Measurements from ENCODE around the gene VRK3. TPM values are rescaled to one million over a fixed set of nuclear protein-coding genes. Genes with fewer than 3 reads are reported as not detected.

The VRK3 gene
- total and polyA plus RNA-seq, 2 donors (not counting 1 experiment from before 2014, with no cell fraction given) = 58.5 to 123 TPM

- H3K4me1 ChIP-seq (ENCODE audit: control insufficient read depth in 2 of 2, insufficient read depth in 2 of 2, low read length in 2 of 2) = peaks cover 5 to 17% of the 10 kb centered on the region in 2 donors
- WGBS (ENCODE audit: insufficient coverage) = 2% methylated on average over 52 of the region's 52 CpGs
- Mint-ChIP-seq H3K27me3 (peaks cover 9% of the 10 kb centered on the region), H3K27ac (peak overlapping the region; percentile 62), H3K4me1 (peaks cover 15% of the 10 kb centered on the region), H3K9me3 (ENCODE audit: insufficient read depth) (no peaks in the 10 kb centered on the region), H3K4me3 (peak overlapping the region; percentile 94)
- TF ChIP-seq, protein P1, sequence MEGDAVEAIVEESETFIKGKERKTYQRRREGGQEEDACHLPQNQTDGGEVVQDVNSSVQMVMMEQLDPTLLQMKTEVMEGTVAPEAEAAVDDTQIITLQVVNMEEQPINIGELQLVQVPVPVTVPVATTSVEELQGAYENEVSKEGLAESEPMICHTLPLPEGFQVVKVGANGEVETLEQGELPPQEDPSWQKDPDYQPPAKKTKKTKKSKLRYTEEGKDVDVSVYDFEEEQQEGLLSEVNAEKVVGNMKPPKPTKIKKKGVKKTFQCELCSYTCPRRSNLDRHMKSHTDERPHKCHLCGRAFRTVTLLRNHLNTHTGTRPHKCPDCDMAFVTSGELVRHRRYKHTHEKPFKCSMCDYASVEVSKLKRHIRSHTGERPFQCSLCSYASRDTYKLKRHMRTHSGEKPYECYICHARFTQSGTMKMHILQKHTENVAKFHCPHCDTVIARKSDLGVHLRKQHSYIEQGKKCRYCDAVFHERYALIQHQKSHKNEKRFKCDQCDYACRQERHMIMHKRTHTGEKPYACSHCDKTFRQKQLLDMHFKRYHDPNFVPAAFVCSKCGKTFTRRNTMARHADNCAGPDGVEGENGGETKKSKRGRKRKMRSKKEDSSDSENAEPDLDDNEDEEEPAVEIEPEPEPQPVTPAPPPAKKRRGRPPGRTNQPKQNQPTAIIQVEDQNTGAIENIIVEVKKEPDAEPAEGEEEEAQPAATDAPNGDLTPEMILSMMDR (IDR thresholded peaks at IDR 0.05) = no peak
- TF ChIP-seq EZH2 (IDR thresholded peaks at IDR 0.05; ENCODE audit: borderline replicate concordance, insufficient read depth, low read depth, low read length, poor library complexity, severe bottlenecking) = no peak
- ATAC-seq (ENCODE audit: low read depth) (peak; percentile 94), DNase-seq (peak; percentile 87)
- H3K79me2 ChIP-seq (ENCODE audit: control insufficient read depth, insufficient read depth, low read length) = no peaks in the 10 kb centered on the region
- peaks cover 0 to 9% of the 10 kb centered on the region in 2 experiments for H3K36me3 ChIP-seq (replicated peaks in 1 of 2; ENCODE audit: control extremely low read depth in 1 of 2, control insufficient read depth in 1 of 2, extremely low read depth in 1 of 2, insufficient read depth in 2 of 2, low read length in 1 of 2)
- H3K27me3 ChIP-seq (replicated peaks in 1 of 4; ENCODE audit: control extremely low read depth in 1 of 4, control insufficient read depth in 3 of 4, insufficient read depth in 4 of 4, low read length in 3 of 4) = peaks cover 0 to 6% (median 0%) of the 10 kb centered on the region in 4 experiments
- intact Hi-C loops (cut with micrococcal nuclease) = loop anchor here (1.0 kb wide), 2 partner anchors 25 to 284 kb away; partner anchors contain the start of gene VRK3
- peak overlapping the region; percentile 73 for H2AFZ ChIP-seq (ENCODE audit: insufficient read depth, low read depth, low read length, poor library complexity, severe bottlenecking)
- H4K20me1 ChIP-seq (ENCODE audit: control insufficient read depth, insufficient read depth, low read length, poor library complexity, severe bottlenecking) = no peaks in the 10 kb centered on the region
- POLR2A ChIA-PET = no interaction called here
- CTCF ChIA-PET = interaction anchor here (0.5 to 1.9 kb wide), 3 partner anchors 26 to 85 kb away, joined by 3 to 6 read pairs (median 3); no protein-coding TSS in a partner anchor
- H3K4me3 ChIP-seq (ENCODE audit: control extremely low read depth in 1 of 5, extremely low read depth in 1 of 5, insufficient read depth in 1 of 5, low read depth in 2 of 5, low read length in 4 of 5) = peak overlapping the region; percentile 22 to 65 (median 54)
- H3K4me2 ChIP-seq (replicated peaks; ENCODE audit: low read depth, low read length, poor library complexity, severe bottlenecking) = peak overlapping the region; percentile 87
- peaks cover 0 to 29% (median 13%) of the 10 kb centered on the region in 3 donors for H3K9me3 ChIP-seq (ENCODE audit: control extremely low read depth in 1 of 3, control insufficient read depth in 2 of 3, insufficient read depth in 1 of 3, low read length in 2 of 3)
- peak overlapping the region; percentile 81 for H3K9ac ChIP-seq (ENCODE audit: low read length)
- peak overlapping the region; percentile 46 to 51 for H3K27ac ChIP-seq (ENCODE audit: low read length in 2 of 2)
Observed at GRCh38 chr19:50050406-50051227, 25.4 kb upstream of the VRK3 start.

GRCh38 chr19:50047671-50048070 lies 22.5 kb upstream of the VRK3 start:
- WGBS (ENCODE audit: insufficient coverage) = no CpG with 5 or more reads among the region's 4 CpGs
- H3K9me3 ChIP-seq (ENCODE audit: control extremely low read depth in 1 of 3, control insufficient read depth in 2 of 3, insufficient read depth in 1 of 3, low read length in 2 of 3) = peaks cover 7 to 43% (median 31%) of the 10 kb centered on the region in 3 donors
- no peak overlapping the region for H3K4me3 ChIP-seq (ENCODE audit: control extremely low read depth in 1 of 5, extremely low read depth in 1 of 5, insufficient read depth in 1 of 5, low read depth in 2 of 5, low read length in 4 of 5)
- no peak overlapping the region for H2AFZ ChIP-seq (ENCODE audit: insufficient read depth, low read depth, low read length, poor library complexity, severe bottlenecking)
- Mint-ChIP-seq H3K27me3 (peaks cover 5% of the 10 kb centered on the region), H3K9me3 (ENCODE audit: insufficient read depth) (peaks cover 20% of the 10 kb centered on the region), H3K4me3 (no peak overlapping the region), H3K4me1 (peaks cover 15% of the 10 kb centered on the region), H3K27ac (no peak overlapping the region)
- intact Hi-C loops (cut with micrococcal nuclease) = no loop called here
- peaks cover 5 to 17% of the 10 kb centered on the region in 2 donors for H3K4me1 ChIP-seq (ENCODE audit: control insufficient read depth in 2 of 2, insufficient read depth in 2 of 2, low read length in 2 of 2)
- no peak for ATAC-seq (ENCODE audit: low read depth)
- H3K9ac ChIP-seq (ENCODE audit: low read length) = no peak overlapping the region
- H3K27ac ChIP-seq (ENCODE audit: low read length in 2 of 2) = no peak overlapping the region
- peaks cover 0 to 6% (median 0%) of the 10 kb centered on the region in 4 experiments for H3K27me3 ChIP-seq (replicated peaks in 1 of 4; ENCODE audit: control extremely low read depth in 1 of 4, control insufficient read depth in 3 of 4, insufficient read depth in 4 of 4, low read length in 3 of 4)
- H3K4me2 ChIP-seq (replicated peaks; ENCODE audit: low read depth, low read length, poor library complexity, severe bottlenecking) = no peak overlapping the region
- H3K36me3 ChIP-seq (replicated peaks in 1 of 2; ENCODE audit: control extremely low read depth in 1 of 2, control insufficient read depth in 1 of 2, extremely low read depth in 1 of 2, insufficient read depth in 2 of 2, low read length in 1 of 2) = peaks cover 3 to 35% of the 10 kb centered on the region in 2 experiments
- no peak for TF ChIP-seq EZH2 (IDR thresholded peaks at IDR 0.05; ENCODE audit: borderline replicate concordance, insufficient read depth, low read depth, low read length, poor library complexity, severe bottlenecking)
- TF ChIP-seq, protein P1 (IDR thresholded peaks at IDR 0.05) = no peak
- H4K20me1 ChIP-seq (ENCODE audit: control insufficient read depth, insufficient read depth, low read length, poor library complexity, severe bottlenecking) = no peaks in the 10 kb centered on the region
- H3K79me2 ChIP-seq (ENCODE audit: control insufficient read depth, insufficient read depth, low read length) = no peaks in the 10 kb centered on the region
- POLR2A ChIA-PET = no interaction called here
- CTCF ChIA-PET = interaction anchor here (0.5 to 0.7 kb wide), 2 partner anchors 88 to 109 kb away, joined by 3 to 4 read pairs; no protein-coding TSS in a partner anchor
- DNase-seq = no peak
